Measurements from ENCODE around the gene KIF23. TPM values are rescaled to one million over a fixed set of nuclear protein-coding genes. Genes with fewer than 3 reads are reported as not detected.

KIF23 gene
- polyA plus RNA-seq, 3 donors = 1.5 to 8.1 (median 1.8) TPM

- no peak overlapping the region for H3K4me3 ChIP-seq (replicated peaks in 1 of 3; ENCODE audit: low read depth in 2 of 3, low read length in 3 of 3)
- H3K4me1 ChIP-seq (ENCODE audit: control insufficient read depth in 1 of 2, insufficient read depth in 2 of 2, low read length in 2 of 2) = no peaks in the 10 kb centered on the region
- no peaks in the 10 kb centered on the region for H3K36me3 ChIP-seq (replicated peaks in 1 of 2; ENCODE audit: control insufficient read depth in 1 of 2, insufficient read depth in 2 of 2, low read length in 2 of 2)
- no peak for DNase-seq
- H3K9me3 Mint-ChIP-seq = peaks cover 3 to 8% (median 5%) of the 10 kb centered on the region in 7 donors
- no peak overlapping the region for H2AFZ ChIP-seq (ENCODE audit: insufficient read depth, low read depth, low read length, poor library complexity, severe bottlenecking)
- peaks cover 2 to 6% of the 10 kb centered on the region in 2 donors for H3K9me3 ChIP-seq (replicated peaks in 1 of 2; ENCODE audit: control insufficient read depth in 1 of 2, insufficient read depth in 1 of 2, low read length in 2 of 2)
- no peaks in the 10 kb centered on the region for H4K20me1 ChIP-seq (ENCODE audit: insufficient read depth, low read length)
- TF ChIP-seq CTCF (IDR thresholded peaks at IDR 0.05) = no peak
- H3K27ac Mint-ChIP-seq = no peak overlapping the region
- H3K27ac ChIP-seq (ENCODE audit: low read depth in 1 of 2, low read length in 2 of 2) = no peak overlapping the region
- H3K27me3 Mint-ChIP-seq (ENCODE audit: low read depth in 3 of 3) = peaks cover 4 to 7% (median 7%) of the 10 kb centered on the region in 3 donors
- no peaks in the 10 kb centered on the region for H3K79me2 ChIP-seq (ENCODE audit: insufficient read depth, low read length)
- H3K4me1 Mint-ChIP-seq = peaks cover 7% of the 10 kb centered on the region
- 11% methylated on average over 2 of the region's 4 CpGs for WGBS (ENCODE audit: insufficient coverage)
- intact Hi-C loops (cut with micrococcal nuclease) = loop anchor here (5.0 to 10.0 kb wide), 6 partner anchors 586 to 1336 kb away; partner anchors contain the start of gene TLE3 (in 1 of the 2)
- no peaks in the 10 kb centered on the region for H3K36me3 Mint-ChIP-seq
- H3K27me3 ChIP-seq (ENCODE audit: control insufficient read depth in 2 of 2, insufficient read depth in 2 of 2, low read length in 2 of 2) = no peaks in the 10 kb centered on the region
- no peak overlapping the region for H3K4me2 ChIP-seq (replicated peaks; ENCODE audit: extremely low read depth, low read length, poor library complexity, severe bottlenecking)
- H3K9ac ChIP-seq (ENCODE audit: insufficient read depth, low read length, poor library complexity, severe bottlenecking) = no peak overlapping the region
- no peak overlapping the region for H3K4me3 Mint-ChIP-seq
Measured at GRCh38 chr15:69479081-69479480, 64.9 kb downstream of the KIF23 start.

GRCh38 chr15:69479971-69480370 is 65.8 kb downstream of the KIF23 start:
- no peak for DNase-seq
- no peaks in the 10 kb centered on the region for H3K27me3 ChIP-seq (ENCODE audit: control insufficient read depth in 2 of 2, insufficient read depth in 2 of 2, low read length in 2 of 2)
- Mint-ChIP-seq H3K4me1 (peaks cover 9% of the 10 kb centered on the region), H3K27me3 (ENCODE audit: low read depth in 3 of 3) (peaks cover 2 to 7% (median 7%) of the 10 kb centered on the region in 3 donors), H3K4me3 (no peak overlapping the region), H3K9me3 (peaks cover 3 to 8% (median 5%) of the 10 kb centered on the region in 7 donors), H3K36me3 (no peaks in the 10 kb centered on the region), H3K27ac (no peak overlapping the region)
- H2AFZ ChIP-seq (ENCODE audit: insufficient read depth, low read depth, low read length, poor library complexity, severe bottlenecking) = no peak overlapping the region
- intact Hi-C loops (cut with micrococcal nuclease) = loop anchor here (5.0 to 10.0 kb wide), 6 partner anchors 585 to 1335 kb away; partner anchors contain the start of gene TLE3 (in 1 of the 2)
- H3K4me1 ChIP-seq (ENCODE audit: control insufficient read depth in 1 of 2, insufficient read depth in 2 of 2, low read length in 2 of 2) = no peaks in the 10 kb centered on the region
- peaks cover 2 to 6% of the 10 kb centered on the region in 2 donors for H3K9me3 ChIP-seq (replicated peaks in 1 of 2; ENCODE audit: control insufficient read depth in 1 of 2, insufficient read depth in 1 of 2, low read length in 2 of 2)
- TF ChIP-seq CTCF (IDR thresholded peaks at IDR 0.05) = no peak
- H3K27ac ChIP-seq (ENCODE audit: low read depth in 1 of 2, low read length in 2 of 2) = no peak overlapping the region
- no peaks in the 10 kb centered on the region for H3K36me3 ChIP-seq (replicated peaks in 1 of 2; ENCODE audit: control insufficient read depth in 1 of 2, insufficient read depth in 2 of 2, low read length in 2 of 2)
- no CpG with 5 or more reads among the region's 2 CpGs for WGBS (ENCODE audit: insufficient coverage)
- H3K9ac ChIP-seq (ENCODE audit: insufficient read depth, low read length, poor library complexity, severe bottlenecking) = no peak overlapping the region
- H3K79me2 ChIP-seq (ENCODE audit: insufficient read depth, low read length) = no peaks in the 10 kb centered on the region
- no peaks in the 10 kb centered on the region for H4K20me1 ChIP-seq (ENCODE audit: insufficient read depth, low read length)
- H3K4me3 ChIP-seq (replicated peaks in 1 of 3; ENCODE audit: low read depth in 2 of 3, low read length in 3 of 3) = no peak overlapping the region
- H3K4me2 ChIP-seq (replicated peaks; ENCODE audit: extremely low read depth, low read length, poor library complexity, severe bottlenecking) = no peak overlapping the region
